Hepatocyte (in vitro differentiated cells): ENCODE results near the gene HOXD8. TPM values are rescaled to one million over a fixed set of nuclear protein-coding genes. Genes with fewer than 3 reads are reported as not detected.
A peak's percentile ranks its signal among the peaks of the same experiment; 100 is the strongest.

ENCODE experiments used
- DNase-seq: peaks from one replicate; pipeline ENCODE4 v3.0.0-alpha.2; 2016; ENCODE audit warnings: low spot score
- H2AFZ ChIP-seq: fragments of 200-600 bp; sonication (generic); 2 replicates; pipeline ENCODE4 v1.6.0; 2016; ENCODE audit warnings: antibody characterized with exemption, mild to moderate bottlenecking
- H3K27ac ChIP-seq: fragments of 200-600 bp; sonication (generic); 2 replicates; pipeline ENCODE4 v1.5.1; 2016; ENCODE audit warnings: mild to moderate bottlenecking
- H3K27me3 ChIP-seq: fragments of 200-600 bp; sonication (generic); 2 replicates; pipeline ENCODE4 v1.6.1; 2016
- H3K36me3 ChIP-seq: fragments of 200-600 bp; sonication (generic); replicated peaks from 2 replicates; pipeline ENCODE4 v1.5.1; 2016; ENCODE audit warnings: low read depth; ENCODE audit not compliant: insufficient read depth
- H3K4me1 ChIP-seq: fragments of 200-600 bp; sonication (generic); 2 replicates; pipeline ENCODE4 v1.5.1; 2016; ENCODE audit warnings: mild to moderate bottlenecking, moderate library complexity; ENCODE audit not compliant: insufficient read depth
- H3K4me2 ChIP-seq: fragments of 200-600 bp; sonication (generic); 2 replicates; pipeline ENCODE4 v1.6.0; 2016
- H3K4me3 ChIP-seq: fragments of 200-600 bp; sonication (generic); 2 replicates; pipeline ENCODE4 v1.5.1; 2016; ENCODE audit warnings: mild to moderate bottlenecking
- H3K79me2 ChIP-seq: fragments of 200-600 bp; sonication (generic); 2 replicates; pipeline ENCODE4 v1.6.0; 2017; ENCODE audit warnings: mild to moderate bottlenecking
- H3K9me2 ChIP-seq: fragments of 200-600 bp; sonication (generic); replicated peaks from 2 replicates; pipeline ENCODE4 v1.6.0; 2017; ENCODE audit warnings: mild to moderate bottlenecking; ENCODE audit not compliant: insufficient read depth
- H3K9me3 ChIP-seq: fragments of 200-600 bp; sonication (generic); 2 replicates; pipeline ENCODE4 v1.5.1; 2016; ENCODE audit warnings: low read depth, mild to moderate bottlenecking
- H4K20me1 ChIP-seq: fragments of 200-600 bp; sonication (generic); 2 replicates; pipeline ENCODE4 v1.6.0; 2016; ENCODE audit warnings: mild to moderate bottlenecking; ENCODE audit not compliant: insufficient read depth, poor library complexity, severe bottlenecking
- CTCF ChIP-seq: fragments of 200-600 bp; sonication (generic); IDR thresholded peaks from 2 replicates; pipeline ENCODE4 v1.5.1; 2016; ENCODE audit warnings: antibody characterized with exemption, mild to moderate bottlenecking; ENCODE audit not compliant: poor library complexity
- EZH2 ChIP-seq: fragments of 200-600 bp; sonication (generic); IDR thresholded peaks from 2 replicates; pipeline ENCODE4 v1.6.1; 2016; ENCODE audit warnings: antibody characterized with exemption, mild to moderate bottlenecking, borderline replicate concordance
- EZH2phosphoT487 ChIP-seq: fragments of 200-600 bp; sonication (generic); IDR thresholded peaks from one replicate; pipeline ENCODE4 v1.6.1; 2018; ENCODE audit warnings: antibody characterized with exemption, mild to moderate bottlenecking, low read depth, moderate library complexity; ENCODE audit not compliant: unreplicated experiment, severe bottlenecking
- WGBS: methylation state at CpG from one replicate; pipeline ENCODE4 v1.1.6; 2016; ENCODE audit warnings: low lambda C conversion rate; ENCODE audit errors: missing lambda C conversion rate; 5-methylcytosine and 5-hydroxymethylcytosine counted together
- polyA plus RNA-seq: library from polyadenylated mRNA; unstranded; fragments of >200 nt; fragmentation: Nextera tagmentation; extraction: Ambion mirVana; gene quantifications from 2 replicates; pipeline ENCODE4 v1.2.1, GENCODE V29; 2016
- total RNA-seq: library from RNA; depleted of rRNA; stranded (reverse); fragments of >200 nt; gene quantifications from 2 replicates; pipeline ENCODE4 v1.2.3, GENCODE V29; 2014

The HOXD8 gene
- total and polyA plus RNA-seq, 2 experiments from 2014 or later = 1.3 TPM; not detected in 1

GRCh38 chr2:176150584-176151441 is 21.3 kb downstream of the HOXD8 start:
- H2AFZ ChIP-seq = no peak overlapping the region
- no peaks in the 10 kb centered on the region for H3K36me3 ChIP-seq
- no peaks in the 10 kb centered on the region for H3K9me2 ChIP-seq

GRCh38 chr2:176151442-176152287 is 22.2 kb downstream of the HOXD8 start, which contains the start of gene HOXD4:
Gene HOXD4 (plus strand): TSS chr2:176151550. CDS start chr2:176151634, 84 bp downstream.
- Histone ChIP-seq H4K20me1 (no peaks in the 10 kb centered on the region), H3K79me2 (no peaks in the 10 kb centered on the region), H3K9me3 (no peaks in the 10 kb centered on the region), H3K36me3 (no peaks in the 10 kb centered on the region), H3K4me1 (no peaks in the 10 kb centered on the region), H3K9me2 (no peaks in the 10 kb centered on the region), H3K4me3 (no peak within 1 kb of the TSS), H3K27me3 (peaks cover 98% of the 10 kb centered on the region), H3K4me2 (peak within 1 kb of the TSS; percentile 61), H2AFZ (no peak within 1 kb of the TSS), H3K27ac (no peak within 1 kb of the TSS)
- WGBS = 14% methylated on average over 55 of the region's 55 CpGs
- TF ChIP-seq EZH2phosphoT487 = peak; percentile 67
- TF ChIP-seq EZH2 = peak; percentile 96
- no peak for TF ChIP-seq CTCF
- no peak for DNase-seq

More at GRCh38 chr2:176150584-176151441, 21.3 kb downstream of the HOXD8 start:
- TF ChIP-seq CTCF (no peak), EZH2phosphoT487 (peak; percentile 24)
- no peaks in the 10 kb centered on the region for H3K9me3 ChIP-seq
- no peaks in the 10 kb centered on the region for H3K4me1 ChIP-seq
- H3K4me3 ChIP-seq = no peak overlapping the region
- no peak for DNase-seq
- no peak overlapping the region for H3K27ac ChIP-seq
- no peak overlapping the region for H3K4me2 ChIP-seq
- no peaks in the 10 kb centered on the region for H3K79me2 ChIP-seq
- H4K20me1 ChIP-seq = no peaks in the 10 kb centered on the region
- WGBS = 40% methylated on average over 14 of the region's 14 CpGs
- peaks cover 98% of the 10 kb centered on the region for H3K27me3 ChIP-seq

- Histone ChIP-seq H3K4me3 (no peak overlapping the region), H3K9me2 (no peaks in the 10 kb centered on the region), H3K27ac (no peak overlapping the region), H3K27me3 (peaks cover 98% of the 10 kb centered on the region), H3K79me2 (no peaks in the 10 kb centered on the region), H2AFZ (no peak overlapping the region), H4K20me1 (no peaks in the 10 kb centered on the region), H3K4me2 (no peak overlapping the region), H3K36me3 (no peaks in the 10 kb centered on the region), H3K9me3 (no peaks in the 10 kb centered on the region), H3K4me1 (peaks cover 7% of the 10 kb centered on the region)
- DNase-seq = no peak
- peak; percentile 46 for TF ChIP-seq EZH2phosphoT487
- peak; percentile 3 for TF ChIP-seq EZH2
- no peak for TF ChIP-seq CTCF
- 44% methylated on average over 30 of the region's 48 CpGs for WGBS
Measured at GRCh38 chr2:176152350-176153181, 23.1 kb downstream of the HOXD8 start.
